HEK293T (cell line): ENCODE data around the gene ERCC3.
"Not testable (repeated sequence)": the region's sequence is repeated elsewhere in the genome, so short reads cannot be mapped to it uniquely, and the experiment has no call there.

ENCODE experiments used
- ARNT ChIP-seq: fragments of 450-650 bp; IDR thresholded peaks from 2 replicates; pipeline ENCODE4 v1.6.1; 2017; ENCODE audit warnings: mild to moderate bottlenecking
- CTBP1 ChIP-seq: fragments of 450-650 bp; IDR thresholded peaks from 2 replicates; pipeline ENCODE4 v1.6.1; 2016; ENCODE audit warnings: borderline replicate concordance
- ELF4 ChIP-seq: fragments of 450-650 bp; IDR thresholded peaks from 2 replicates; pipeline ENCODE4 v1.6.1; 2017; ENCODE audit warnings: antibody characterized with exemption
- FOXA1 ChIP-seq: fragments of 450-650 bp; IDR thresholded peaks from 2 replicates; pipeline ENCODE4 v1.6.1; 2016; ENCODE audit warnings: mild to moderate bottlenecking
- FOXK2 ChIP-seq: fragments of 450-650 bp; IDR thresholded peaks from 2 replicates; pipeline ENCODE4 v1.6.1; 2016; ENCODE audit warnings: mild to moderate bottlenecking
- FOXM1 ChIP-seq: fragments of 450-650 bp; IDR thresholded peaks from 2 replicates; pipeline ENCODE4 v1.6.1; 2017; ENCODE audit warnings: mild to moderate bottlenecking, borderline replicate concordance
- L3MBTL2 ChIP-seq: fragments of 450-650 bp; conservative IDR thresholded peaks from 2 replicates; pipeline ENCODE4 v1.6.1; 2016; ENCODE audit warnings: mild to moderate bottlenecking
- TARDBP ChIP-seq: fragments of 450-650 bp; IDR thresholded peaks from 2 replicates; pipeline ENCODE4 v1.6.1; 2016

DNA sequence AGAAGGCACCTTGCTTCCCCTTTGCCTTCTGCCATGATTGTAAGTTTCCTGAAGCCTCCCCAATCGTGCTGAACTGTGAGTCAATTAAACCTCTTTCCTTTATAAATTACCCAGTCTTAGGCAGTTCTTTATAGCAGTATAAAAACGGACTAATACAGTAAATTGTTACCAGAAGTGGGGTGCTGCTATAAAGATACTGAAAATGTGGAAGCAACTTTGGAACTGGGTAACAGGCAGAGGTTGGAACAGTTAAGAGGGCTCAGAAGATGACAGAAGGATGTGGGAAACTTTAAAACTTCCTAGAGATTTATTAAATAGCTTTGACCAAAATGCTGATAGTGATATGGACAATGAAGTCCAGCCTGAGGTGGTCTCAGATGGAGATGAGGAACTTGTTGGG, 56.2 kb downstream of the ERCC3 start:
- not testable (repeated sequence) for TF ChIP-seq TARDBP, ELF4, CTBP1, FOXA1, ARNT, FOXK2, FOXM1, L3MBTL2
